NCI-H2227 (cell line): ENCODE results near the gene HTRA1.

Experiments
- DNase-seq: peaks from one replicate; lab custom pipeline; 2025; ENCODE audit not compliant: unreplicated experiment; lab: John Stamatoyannopoulos, UW

The HTRA1 gene

GRCh38 chr10:122473116-122473515 lies 11.8 kb downstream of the HTRA1 start:
- no peak for DNase-seq

- DNase-seq: peak; percentile 27
Measured at GRCh38 chr10:122474131-122474818, 12.9 kb downstream of the HTRA1 start.

- DNase-seq: no peak
Measured at GRCh38 chr10:122475100-122475499, 13.7 kb downstream of the HTRA1 start.

GRCh38 chr10:122475591-122476332 lies 14.4 kb downstream of the HTRA1 start:
- DNase-seq: no peak

- DNase-seq: no peak
Measured at GRCh38 chr10:122476333-122476695, 15.0 kb downstream of the HTRA1 start.

- no peak for DNase-seq
Measured at GRCh38 chr10:122477436-122477835, 16.1 kb downstream of the HTRA1 start.

GRCh38 chr10:122478971-122479370 lies 17.6 kb downstream of the HTRA1 start:
- DNase-seq: no peak

GRCh38 chr10:122480146-122480833 lies 18.9 kb downstream of the HTRA1 start:
- DNase-seq: no peak

- DNase-seq: no peak
Measured at GRCh38 chr10:122481296-122482056, 20.1 kb downstream of the HTRA1 start.

GRCh38 chr10:122484276-122485060 lies 23.1 kb downstream of the HTRA1 start:
- DNase-seq: no peak

- no peak for DNase-seq
Measured at GRCh38 chr10:122485670-122486069, 24.3 kb downstream of the HTRA1 start.

GRCh38 chr10:122486406-122487080 lies 25.2 kb downstream of the HTRA1 start:
- no peak for DNase-seq

- peak; percentile 2 for DNase-seq
Measured at GRCh38 chr10:122487174-122487765, 25.9 kb downstream of the HTRA1 start.

- no peak for DNase-seq
Measured at GRCh38 chr10:122490268-122490667, 28.9 kb downstream of the HTRA1 start.

- no peak for DNase-seq
Measured at GRCh38 chr10:122490786-122491680, 29.7 kb downstream of the HTRA1 start.

- no peak for DNase-seq
Measured at GRCh38 chr10:122492006-122492405, 30.7 kb downstream of the HTRA1 start.

- no peak for DNase-seq
Measured at GRCh38 chr10:122492999-122493481, 31.7 kb downstream of the HTRA1 start.

GRCh38 chr10:122493761-122494160 lies 32.4 kb downstream of the HTRA1 start:
- no peak for DNase-seq
